Endothelial cell of umbilical vein (primary cell): Measurements from ENCODE around the gene TMPRSS4. TPM values are rescaled to one million over a fixed set of nuclear protein-coding genes. Genes with fewer than 3 reads are reported as not detected.

Experiments
- BruUV-seq: library from RNA; stranded (reverse); fragments of 400-500 nt; replicated peaks from 2 replicates; lab custom pipeline; 2021; lab: Mats Ljungman, UMichigan
- CTCF ChIA-PET: fragments of 300-600, 350-600 bp; sonication (Branson Sonifier 250); formaldehyde crosslinking; loops from one replicate; lab custom pipeline; 2021; ENCODE audit warnings: antibody characterized with exemption, inconsistent platforms; lab: Charles Lee
- POLR2A ChIA-PET: fragments of 300-600, 350-600 bp; sonication (Branson Sonifier 250); formaldehyde crosslinking; loops from one replicate; lab custom pipeline; 2021; ENCODE audit warnings: antibody characterized with exemption, inconsistent platforms; lab: Charles Lee
- DNase-seq: peaks from one replicate; pipeline ENCODE4 v3.0.0-alpha.2; 2011; ENCODE audit warnings: low read depth, low spot score
- FAIRE-seq: peaks from 2 replicates; lab custom pipeline; 2011; peaks lifted over from hg19 to GRCh38; lab: Jason Lieb, UNC
- H2AFZ ChIP-seq: 2 replicates; pipeline ENCODE4 v1.6.0; 2012; ENCODE audit warnings: low read depth, low read length, control low read depth, inconsistent platforms
- H3K27ac ChIP-seq: 2 replicates; pipeline ENCODE4 v1.5.1; 2011; ENCODE audit warnings: low read depth, mild to moderate bottlenecking, control low read depth, low read length, moderate library complexity; ENCODE audit not compliant: insufficient read depth
- H3K27me3 ChIP-seq, 2 experiments: 2 replicates each; pipeline versions ENCODE4 v1.6.0 to v1.6.1; 2011; ENCODE audit warnings: low read length in 2 of 2, mixed read lengths in 1 of 2; ENCODE audit not compliant: control insufficient read depth in 2 of 2, insufficient read depth in 2 of 2
- H3K36me3 ChIP-seq, 2 experiments: 2 replicates in 1 of 2; 3 replicates in 1 of 2; pipeline ENCODE4 v1.5.1; 2011; ENCODE audit warnings: low read length in 2 of 2, mild to moderate bottlenecking in 1 of 2, moderate library complexity in 1 of 2; ENCODE audit not compliant: control insufficient read depth in 2 of 2, insufficient read depth in 2 of 2; ENCODE audit errors: extremely low read depth in 1 of 2
- H3K4me1 ChIP-seq: 3 replicates; pipeline ENCODE4 v1.5.1; 2011; ENCODE audit warnings: mild to moderate bottlenecking, low read length; ENCODE audit not compliant: control insufficient read depth, insufficient read depth; ENCODE audit errors: extremely low read depth
- H3K4me2 ChIP-seq: 2 replicates; pipeline ENCODE4 v1.6.1; 2011; ENCODE audit warnings: low read length, control low read depth, mixed read lengths; ENCODE audit not compliant: insufficient read depth
- H3K4me3 ChIP-seq, 3 experiments: fragments of 200-600 bp in 1 of 3; sonication (generic), shearing (Covaris generic) in 1 of 3; replicated peaks in 1 of 3; 2 replicates each; pipeline ENCODE4 v1.5.1; 2011 to 2016; ENCODE audit warnings: control low read depth in 3 of 3, low read length in 3 of 3, mild to moderate bottlenecking in 2 of 3, inconsistent platforms in 1 of 3, low read depth in 1 of 3, moderate library complexity in 1 of 3; ENCODE audit not compliant: insufficient read depth in 1 of 3
- H3K79me2 ChIP-seq: 2 replicates; pipeline ENCODE4 v1.6.0; 2012; ENCODE audit warnings: low read length, inconsistent platforms; ENCODE audit not compliant: control insufficient read depth, insufficient read depth
- H3K9ac ChIP-seq: replicated peaks from 2 replicates; pipeline ENCODE3; 2011; ENCODE audit warnings: low read length, control low read depth; ENCODE audit not compliant: insufficient read depth; ENCODE audit errors: extremely low read depth
- H3K9me1 ChIP-seq: replicated peaks from 3 replicates; pipeline ENCODE4 v1.6.0; 2011; ENCODE audit warnings: mild to moderate bottlenecking, low read length; ENCODE audit not compliant: control insufficient read depth, insufficient read depth; ENCODE audit errors: extremely low read depth
- H3K9me3 ChIP-seq: replicated peaks from 2 replicates; pipeline ENCODE4 v1.5.1; 2012; ENCODE audit warnings: low read length, inconsistent platforms; ENCODE audit not compliant: control insufficient read depth, insufficient read depth
- H4K20me1 ChIP-seq: replicated peaks from 2 replicates; pipeline ENCODE3; 2011; ENCODE audit warnings: mild to moderate bottlenecking, low read length; ENCODE audit not compliant: control insufficient read depth, insufficient read depth; ENCODE audit errors: extremely low read depth
- CTCF ChIP-seq, 2 donors: IDR thresholded peaks; 1 replicate in 1 of 2; 2 replicates in 1 of 2; pipeline ENCODE4 v1.5.1; 2011; ENCODE audit warnings: low read length in 2 of 2, mild to moderate bottlenecking in 2 of 2, moderate library complexity in 2 of 2, control low read depth in 1 of 2, inconsistent platforms in 1 of 2, low read depth in 1 of 2; ENCODE audit not compliant: insufficient read depth in 1 of 2; ENCODE audit errors: extremely low read depth in 1 of 2
- EZH2 ChIP-seq: IDR thresholded peaks from 2 replicates; pipeline ENCODE4 v1.6.1; 2012; ENCODE audit warnings: borderline replicate concordance, low read depth, mild to moderate bottlenecking, moderate library complexity, low read length, inconsistent platforms; ENCODE audit not compliant: severe bottlenecking
- FOS ChIP-seq: IDR thresholded peaks from 2 replicates; pipeline ENCODE4 v1.6.1; 2011; ENCODE audit warnings: mild to moderate bottlenecking, low read length, moderate library complexity, borderline replicate concordance; ENCODE audit not compliant: insufficient read depth
- GATA2 ChIP-seq: IDR thresholded peaks from 2 replicates; pipeline ENCODE4 v1.7.0; 2011; ENCODE audit warnings: low read depth, mild to moderate bottlenecking, moderate library complexity, mixed read lengths, low read length; ENCODE audit not compliant: insufficient read length, insufficient read depth
- JUN ChIP-seq: IDR thresholded peaks from 2 replicates; pipeline ENCODE4 v1.6.1; 2011; ENCODE audit warnings: borderline replicate concordance, low read depth; ENCODE audit not compliant: insufficient read length, insufficient read depth
- MYC ChIP-seq: IDR thresholded peaks from one replicate; pipeline ENCODE4 v1.6.1; 2011; ENCODE audit warnings: mild to moderate bottlenecking, low read depth, low read length
- POLR2A ChIP-seq: IDR thresholded peaks from 2 replicates; pipeline ENCODE4 v1.6.1; 2012; ENCODE audit warnings: low read depth, mild to moderate bottlenecking, control low read depth, low read length
- POLR2AphosphoS5 ChIP-seq: IDR thresholded peaks from 2 replicates; pipeline ENCODE4 v1.6.1; 2012; ENCODE audit warnings: low read depth, mild to moderate bottlenecking, control low read depth, low read length, moderate library complexity; ENCODE audit not compliant: insufficient read depth
- dilution Hi-C: fragments of 300-500 bp; cut with MboI; formaldehyde crosslinking; loops from one replicate; pipeline ENCODE4 v1.15.0; 2019; ENCODE audit warnings: low sequenced_read_pairs; ENCODE audit not compliant: extremely low pct_ligation_motif_present
- intact Hi-C: fragments of 100-400 bp; cut with micrococcal nuclease; formaldehyde crosslinking; loops from one replicate; pipeline ENCODE4 v1.10.0; 2022
- polyA plus RNA-seq, 4 experiments: library from polyadenylated mRNA; depleted of rRNA in 3 of 4; stranded (reverse) in 3 of 4; unstranded in 1 of 4; fragments of >200 nt; gene quantifications; 2 replicates each; pipeline versions ENCODE4 v1.2.1 to v1.2.3, GENCODE V29; 2011 to 2012; ENCODE audit warnings: missing spikeins in 1 of 4
- total RNA-seq: library from RNA; stranded (reverse); gene quantifications from 2 replicates; pipeline ENCODE4 v1.2.3, GENCODE V29; 2021
- TF ChIP-seq, protein P1 (sequence below): IDR thresholded peaks from 2 replicates; pipeline ENCODE4 v1.6.1; 2011; ENCODE audit not compliant: insufficient read depth, insufficient read length

Gene TMPRSS4
- total and polyA plus RNA-seq, 2 donors (not counting 3 experiments of a cell fraction or from before 2014, with no cell fraction given): not detected

DNA sequence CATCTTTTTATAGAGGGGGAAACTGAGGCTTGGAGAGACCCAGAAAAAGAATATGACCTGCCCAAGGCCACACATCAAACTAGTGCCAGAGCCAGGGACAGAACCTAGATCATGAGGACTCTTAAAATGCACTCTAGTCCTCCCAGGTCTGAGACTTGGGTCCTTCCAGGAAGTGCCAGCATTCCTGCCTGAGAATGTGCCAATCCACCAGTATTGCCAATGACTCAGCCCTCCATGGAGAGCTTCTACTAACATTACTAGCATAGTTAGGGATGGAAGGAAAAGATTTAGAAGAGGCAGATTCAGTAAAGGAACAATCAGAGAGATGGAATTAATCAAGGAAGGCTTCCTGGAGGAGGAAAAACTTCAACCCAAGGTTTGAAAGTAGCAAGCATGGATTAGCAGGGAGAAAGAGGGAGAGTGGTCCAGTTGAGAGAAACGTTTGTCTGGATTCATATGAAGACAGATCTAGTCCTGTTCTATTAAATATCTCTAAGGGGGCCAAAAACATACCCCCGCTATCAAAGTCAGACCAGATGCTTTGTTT is 30.0 kb downstream of the TMPRSS4 start:
- no peaks in the 10 kb centered on the region for H3K9me1 ChIP-seq
- POLR2A ChIA-PET: no interaction called here
- TF ChIP-seq POLR2AphosphoS5 (no peak), POLR2A (no peak), GATA2 (no peak), EZH2 (no peak), FOS (no peak), JUN (no peak), CTCF (IDR thresholded peaks at IDR 0.05; ENCODE audit: extremely low read depth in 1 of 2, insufficient read depth in 1 of 2, low read depth in 1 of 2, low read length in 2 of 2) (no peak), MYC (no peak)
- TF ChIP-seq, protein P1, sequence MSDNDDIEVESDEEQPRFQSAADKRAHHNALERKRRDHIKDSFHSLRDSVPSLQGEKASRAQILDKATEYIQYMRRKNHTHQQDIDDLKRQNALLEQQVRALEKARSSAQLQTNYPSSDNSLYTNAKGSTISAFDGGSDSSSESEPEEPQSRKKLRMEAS: no peak
- no peaks in the 10 kb centered on the region for H4K20me1 ChIP-seq
- H3K4me3 ChIP-seq: no peak overlapping the region
- BruUV-seq: no TSS peak
- no peak for FAIRE-seq
- H3K4me1 ChIP-seq: no peaks in the 10 kb centered on the region
- no peak overlapping the region for H3K4me2 ChIP-seq
- dilution Hi-C loops: no loop called here
- no peaks in the 10 kb centered on the region for H3K9me3 ChIP-seq
- H3K36me3 ChIP-seq: no peaks in the 10 kb centered on the region
- no peak overlapping the region for H2AFZ ChIP-seq
- intact Hi-C loops: no loop called here
- no peak overlapping the region for H3K27ac ChIP-seq
- peaks cover 0 to 4% of the 10 kb centered on the region in 2 experiments for H3K27me3 ChIP-seq
- DNase-seq: no peak
- CTCF ChIA-PET: no interaction called here
- H3K9ac ChIP-seq: no peak overlapping the region
- no peaks in the 10 kb centered on the region for H3K79me2 ChIP-seq
